OCI-LY3 (cell line): Measurements from ENCODE around the gene CFAP20.

Source experiments
- H2AFZ ChIP-seq: fragments of 200-600, 300-600 bp; shearing (Covaris generic); 2 replicates; pipeline ENCODE4 v1.6.0; 2014; ENCODE audit warnings: antibody characterized with exemption, low read depth, low read length
- H3K27ac ChIP-seq: fragments of 200-600, 300-600 bp; sonication (generic); 2 replicates; pipeline ENCODE4 v1.5.1; 2014; ENCODE audit warnings: mild to moderate bottlenecking, low read length, moderate library complexity, mixed read lengths
- H3K27me3 ChIP-seq: fragments of 200-600, 300-600 bp; sonication (generic); 2 replicates; pipeline ENCODE4 v1.6.1; 2014; ENCODE audit warnings: low read depth, low read length, mixed read lengths
- H3K36me3 ChIP-seq: fragments of 200-600, 300-600 bp; sonication (generic); replicated peaks from 2 replicates; pipeline ENCODE3; 2014; ENCODE audit warnings: low read depth, low read length, mixed read lengths
- H3K4me1 ChIP-seq: fragments of 300-600, 200-600 bp; sonication (generic); 2 replicates; pipeline ENCODE4 v1.6.1; 2014; ENCODE audit warnings: low read length, mixed read lengths
- H3K4me2 ChIP-seq: fragments of 200-600, 300-600 bp; sonication (generic); 2 replicates; pipeline ENCODE4 v1.6.1; 2014; ENCODE audit warnings: low read length, mixed read lengths
- H3K4me3 ChIP-seq: fragments of 300-600, 200-600 bp; sonication (generic); 2 replicates; pipeline ENCODE4 v1.5.1; 2014; ENCODE audit warnings: antibody characterized with exemption, mild to moderate bottlenecking, low read length, moderate library complexity
- H3K79me2 ChIP-seq: fragments of 300-600, 200-600 bp; shearing (Covaris generic); 2 replicates; pipeline ENCODE4 v1.6.1; 2014; ENCODE audit warnings: mild to moderate bottlenecking, low read length, mixed read lengths
- H3K9ac ChIP-seq: fragments of 300-600, 200-600 bp; shearing (Covaris generic); 2 replicates; pipeline ENCODE4 v1.6.0; 2014; ENCODE audit warnings: mild to moderate bottlenecking, low read length, moderate library complexity
- H3K9me3 ChIP-seq: fragments of 200-600, 300-600 bp; shearing (Covaris generic); 2 replicates; pipeline ENCODE4 v1.6.1; 2014; ENCODE audit warnings: low read length, mixed read lengths; ENCODE audit not compliant: insufficient read depth
- H4K20me1 ChIP-seq: fragments of 200-600, 300-600 bp; sonication (generic); 2 replicates; pipeline ENCODE4 v1.6.1; 2016; ENCODE audit warnings: low read length, mixed read lengths; ENCODE audit not compliant: insufficient read depth
- EZH2phosphoT487 ChIP-seq: fragments of 200-600 bp; shearing (Covaris generic); IDR thresholded peaks from 2 replicates; pipeline ENCODE4 v1.6.1; 2018; ENCODE audit warnings: antibody characterized with exemption, mixed run types, low read depth
- TF ChIP-seq, protein P1 (sequence below): fragments of 200-600, 300-600 bp; sonication (generic); IDR thresholded peaks from 2 replicates; pipeline ENCODE4 v1.5.1; 2014; ENCODE audit warnings: antibody characterized with exemption, low read length, low read depth

Gene CFAP20

DNA sequence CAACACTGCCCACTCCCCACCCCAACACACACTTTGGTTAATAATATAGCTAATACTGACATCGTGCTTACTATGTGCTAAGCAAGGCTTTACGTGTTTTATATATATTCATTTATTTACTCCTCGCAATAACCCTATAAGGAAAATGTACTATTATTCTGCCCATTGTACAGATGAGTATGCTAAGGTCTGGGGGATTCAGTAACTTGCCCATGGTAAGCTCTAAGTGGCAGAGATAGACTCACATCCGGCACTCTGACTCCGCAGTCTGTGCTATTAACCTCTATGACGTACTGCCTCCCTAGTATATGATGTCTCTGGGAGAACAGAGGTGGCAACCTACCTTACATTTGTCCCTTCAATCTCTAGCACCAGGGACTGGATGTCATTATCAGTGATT is 12.7 kb downstream of the CFAP20 start:
- no peak overlapping the region for H3K27ac ChIP-seq
- no peak overlapping the region for H3K4me3 ChIP-seq
- TF ChIP-seq, protein P1, sequence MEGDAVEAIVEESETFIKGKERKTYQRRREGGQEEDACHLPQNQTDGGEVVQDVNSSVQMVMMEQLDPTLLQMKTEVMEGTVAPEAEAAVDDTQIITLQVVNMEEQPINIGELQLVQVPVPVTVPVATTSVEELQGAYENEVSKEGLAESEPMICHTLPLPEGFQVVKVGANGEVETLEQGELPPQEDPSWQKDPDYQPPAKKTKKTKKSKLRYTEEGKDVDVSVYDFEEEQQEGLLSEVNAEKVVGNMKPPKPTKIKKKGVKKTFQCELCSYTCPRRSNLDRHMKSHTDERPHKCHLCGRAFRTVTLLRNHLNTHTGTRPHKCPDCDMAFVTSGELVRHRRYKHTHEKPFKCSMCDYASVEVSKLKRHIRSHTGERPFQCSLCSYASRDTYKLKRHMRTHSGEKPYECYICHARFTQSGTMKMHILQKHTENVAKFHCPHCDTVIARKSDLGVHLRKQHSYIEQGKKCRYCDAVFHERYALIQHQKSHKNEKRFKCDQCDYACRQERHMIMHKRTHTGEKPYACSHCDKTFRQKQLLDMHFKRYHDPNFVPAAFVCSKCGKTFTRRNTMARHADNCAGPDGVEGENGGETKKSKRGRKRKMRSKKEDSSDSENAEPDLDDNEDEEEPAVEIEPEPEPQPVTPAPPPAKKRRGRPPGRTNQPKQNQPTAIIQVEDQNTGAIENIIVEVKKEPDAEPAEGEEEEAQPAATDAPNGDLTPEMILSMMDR: no peak
- no peak for TF ChIP-seq EZH2phosphoT487
- no peaks in the 10 kb centered on the region for H3K9me3 ChIP-seq
- H3K4me1 ChIP-seq: peaks cover 2% of the 10 kb centered on the region
- H4K20me1 ChIP-seq: peaks cover 42% of the 10 kb centered on the region
- H3K79me2 ChIP-seq: peaks cover 47% of the 10 kb centered on the region
- H3K9ac ChIP-seq: no peak overlapping the region
- peaks cover 18% of the 10 kb centered on the region for H3K36me3 ChIP-seq
- H3K27me3 ChIP-seq: no peaks in the 10 kb centered on the region
- H2AFZ ChIP-seq: no peak overlapping the region
- no peak overlapping the region for H3K4me2 ChIP-seq

DNA sequence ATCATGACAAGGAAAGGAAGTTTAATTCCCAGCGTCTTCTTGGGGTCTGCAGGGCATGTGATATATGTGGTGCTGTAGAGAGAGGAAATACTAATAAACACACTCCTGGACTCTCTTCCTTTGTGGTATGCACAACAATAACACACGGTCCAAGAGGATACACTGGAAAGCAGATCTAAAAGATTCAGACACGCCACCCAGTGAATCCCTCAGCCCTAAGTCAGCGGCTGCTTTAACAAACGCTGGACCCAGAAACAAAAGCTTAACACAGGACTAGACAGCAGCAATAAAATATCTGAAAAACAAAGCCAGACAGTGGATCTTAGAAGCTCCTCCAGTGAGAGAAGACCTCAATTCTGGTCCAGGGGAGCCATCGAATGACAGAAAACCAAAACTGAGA is 13.1 kb downstream of the CFAP20 start:
- no peaks in the 10 kb centered on the region for H3K9me3 ChIP-seq
- no peak overlapping the region for H3K27ac ChIP-seq
- H3K79me2 ChIP-seq: peaks cover 43% of the 10 kb centered on the region
- H3K4me1 ChIP-seq: no peaks in the 10 kb centered on the region
- no peak overlapping the region for H3K9ac ChIP-seq
- no peak for TF ChIP-seq EZH2phosphoT487
- TF ChIP-seq, protein P1: no peak
- no peak overlapping the region for H3K4me3 ChIP-seq
- H3K36me3 ChIP-seq: peaks cover 18% of the 10 kb centered on the region
- no peaks in the 10 kb centered on the region for H3K27me3 ChIP-seq
- no peak overlapping the region for H2AFZ ChIP-seq
- H3K4me2 ChIP-seq: no peak overlapping the region
- peaks cover 37% of the 10 kb centered on the region for H4K20me1 ChIP-seq

GRCh38 chr16:58114827-58115825 is 14.1 kb downstream of the CFAP20 start:
- no peak overlapping the region for H2AFZ ChIP-seq
- no peak overlapping the region for H3K9ac ChIP-seq
- TF ChIP-seq, protein P1: no peak
- TF ChIP-seq EZH2phosphoT487: no peak
- H3K79me2 ChIP-seq: peaks cover 33% of the 10 kb centered on the region
- peaks cover 28% of the 10 kb centered on the region for H4K20me1 ChIP-seq
- H3K9me3 ChIP-seq: no peaks in the 10 kb centered on the region
- peaks cover 18% of the 10 kb centered on the region for H3K36me3 ChIP-seq
- H3K27ac ChIP-seq: no peak overlapping the region
- no peak overlapping the region for H3K4me2 ChIP-seq
- no peaks in the 10 kb centered on the region for H3K27me3 ChIP-seq
- no peak overlapping the region for H3K4me3 ChIP-seq
- H3K4me1 ChIP-seq: peaks cover 1% of the 10 kb centered on the region

DNA sequence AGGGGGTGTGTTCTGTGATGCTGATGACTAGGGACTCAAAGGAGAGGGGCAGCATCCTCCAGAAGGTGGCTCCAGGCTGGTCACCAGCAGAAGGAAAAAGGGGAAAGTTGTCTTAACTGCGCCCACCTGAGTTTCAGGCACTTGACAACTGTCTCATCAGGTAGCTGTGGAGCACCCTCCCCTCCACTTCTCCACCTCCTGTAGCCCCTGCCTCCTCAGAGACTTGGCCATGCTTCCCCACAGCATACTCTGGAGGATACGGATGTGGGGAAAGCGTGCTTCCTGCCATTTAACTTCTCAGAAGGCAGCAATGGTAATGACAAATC is 17.9 kb downstream of the CFAP20 start:
- no peak for TF ChIP-seq EZH2phosphoT487
- TF ChIP-seq, protein P1: no peak
- H3K4me2 ChIP-seq: no peak overlapping the region
- H3K36me3 ChIP-seq: peaks cover 18% of the 10 kb centered on the region
- H2AFZ ChIP-seq: no peak overlapping the region
- no peaks in the 10 kb centered on the region for H3K9me3 ChIP-seq
- H3K4me3 ChIP-seq: no peak overlapping the region
- H3K27me3 ChIP-seq: no peaks in the 10 kb centered on the region
- peaks cover 2% of the 10 kb centered on the region; the same call in 1 of the 2 replicates for H4K20me1 ChIP-seq
- no peak overlapping the region for H3K27ac ChIP-seq
- no peaks in the 10 kb centered on the region for H3K79me2 ChIP-seq
- H3K9ac ChIP-seq: no peak overlapping the region
- H3K4me1 ChIP-seq: peaks cover 16% of the 10 kb centered on the region
